Smooth muscle cell (in vitro differentiated cells): ENCODE results near the gene FAM53B. TPM values are rescaled to one million over a fixed set of nuclear protein-coding genes. Genes with fewer than 3 reads are reported as not detected.

Source experiments
- DNase-seq: peaks from one replicate; lab custom pipeline; 2025; ENCODE audit not compliant: unreplicated experiment; lab: John Stamatoyannopoulos, UW
- H2AFZ ChIP-seq: fragments of 200-600 bp; sonication (generic); 2 replicates; pipeline ENCODE4 v1.6.0; 2016; ENCODE audit warnings: antibody characterized with exemption, low read depth, mild to moderate bottlenecking
- H3F3A ChIP-seq: fragments of 200-600 bp; sonication (generic); 2 replicates; pipeline ENCODE4 v1.6.0; 2017; ENCODE audit warnings: antibody characterized with exemption, low read depth
- H3K27ac ChIP-seq: fragments of 200-600 bp; sonication (generic); 2 replicates; pipeline ENCODE4 v1.5.1; 2016; ENCODE audit warnings: low read depth, mild to moderate bottlenecking
- H3K27me3 ChIP-seq: fragments of 200-600 bp; sonication (generic); 2 replicates; pipeline ENCODE4 v1.6.1; 2016; ENCODE audit warnings: low read depth, mild to moderate bottlenecking
- H3K36me3 ChIP-seq: fragments of 200-600 bp; sonication (generic); 2 replicates; pipeline ENCODE4 v1.5.1; 2016; ENCODE audit warnings: low read depth
- H3K4me1 ChIP-seq: fragments of 200-600 bp; sonication (generic); 2 replicates; pipeline ENCODE4 v1.5.1; 2016; ENCODE audit warnings: low read depth
- H3K4me2 ChIP-seq: fragments of 200-600 bp; sonication (generic); 2 replicates; pipeline ENCODE4 v1.6.0; 2016; ENCODE audit warnings: mild to moderate bottlenecking
- H3K4me3 ChIP-seq: fragments of 200-600 bp; sonication (generic); 2 replicates; pipeline ENCODE4 v1.5.1; 2016; ENCODE audit warnings: mild to moderate bottlenecking
- H3K79me2 ChIP-seq: fragments of 200-600 bp; sonication (generic); 2 replicates; pipeline ENCODE4 v1.6.0; 2016; ENCODE audit warnings: low read depth, mild to moderate bottlenecking
- H3K9ac ChIP-seq: fragments of 200-600 bp; sonication (generic); 2 replicates; pipeline ENCODE4 v1.6.0; 2016; ENCODE audit warnings: low read depth
- H3K9me3 ChIP-seq: fragments of 200-600 bp; sonication (generic); replicated peaks from 2 replicates; pipeline ENCODE4 v1.5.1; 2016; ENCODE audit warnings: low read depth
- H4K20me1 ChIP-seq: fragments of 200-600 bp; sonication (generic); 2 replicates; pipeline ENCODE4 v1.6.0; 2016; ENCODE audit warnings: low read depth
- WGBS: methylation state at CpG from one replicate; pipeline ENCODE4 v1.1.7; 2016; ENCODE audit warnings: low lambda C conversion rate; 5-methylcytosine and 5-hydroxymethylcytosine counted together
- polyA plus RNA-seq: library from polyadenylated mRNA; unstranded; fragments of >200 nt; fragmentation: Nextera tagmentation; extraction: Ambion mirVana; gene quantifications from 2 replicates; pipeline ENCODE4 v1.2.1, GENCODE V29; 2016
- total RNA-seq: library from RNA; depleted of rRNA; stranded (reverse); fragments of >200 nt; gene quantifications from 2 replicates; pipeline ENCODE4 v1.2.3, GENCODE V29; 2014
- TF ChIP-seq, protein P1 (sequence below): fragments of 200-600 bp; sonication (generic); IDR thresholded peaks from 2 replicates; pipeline ENCODE4 v1.5.1; 2017; ENCODE audit warnings: borderline replicate concordance, mild to moderate bottlenecking, antibody characterized with exemption; ENCODE audit not compliant: insufficient read depth, poor library complexity, severe bottlenecking

The FAM53B gene
- total and polyA plus RNA-seq, 2 experiments from 2014 or later = 5.5 to 6.2 TPM

DNA sequence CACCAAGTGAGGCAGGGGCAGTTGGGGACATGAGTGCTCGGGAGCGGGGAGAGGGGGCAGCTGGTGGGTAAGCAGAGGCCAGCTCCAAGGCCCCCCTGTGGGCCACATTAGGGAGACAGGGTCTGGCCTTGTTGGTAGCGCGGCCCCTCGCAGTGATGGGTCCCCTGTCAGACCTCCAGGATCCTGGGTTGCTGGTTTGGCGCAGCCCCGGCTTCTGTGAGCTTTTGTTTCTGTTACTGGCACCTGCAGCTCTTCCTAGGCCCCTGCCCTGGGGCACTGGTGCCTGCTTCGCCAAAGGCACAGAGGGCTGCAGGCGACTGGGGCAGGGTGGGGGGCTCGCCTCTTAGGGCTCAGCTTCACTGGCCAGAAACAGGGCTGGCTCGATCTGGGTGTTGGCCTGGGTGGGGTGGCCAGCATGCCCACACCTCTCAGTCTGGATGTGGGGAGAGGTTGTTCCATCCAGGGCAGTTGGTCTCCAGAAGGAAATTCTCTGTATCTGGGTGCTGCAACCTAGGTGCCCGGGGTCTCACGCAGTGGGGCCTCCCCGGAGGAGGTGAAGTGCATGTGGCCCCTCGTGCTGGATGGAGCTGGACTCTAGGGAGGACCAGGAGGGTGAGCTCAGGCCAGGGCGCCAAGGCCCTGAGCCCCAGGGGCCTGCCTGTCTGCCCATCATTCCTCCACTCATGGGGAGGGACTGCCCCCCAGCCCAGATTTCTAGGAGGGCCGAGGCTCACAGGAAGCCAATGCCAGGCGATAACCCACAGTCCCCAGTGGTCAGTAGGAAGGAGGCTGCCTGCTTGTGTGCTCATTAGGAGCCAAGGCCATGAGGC lies 143.9 kb downstream of the FAM53B start:
- DNase-seq = no peak
- no peak overlapping the region for H3K9ac ChIP-seq
- TF ChIP-seq, protein P1, sequence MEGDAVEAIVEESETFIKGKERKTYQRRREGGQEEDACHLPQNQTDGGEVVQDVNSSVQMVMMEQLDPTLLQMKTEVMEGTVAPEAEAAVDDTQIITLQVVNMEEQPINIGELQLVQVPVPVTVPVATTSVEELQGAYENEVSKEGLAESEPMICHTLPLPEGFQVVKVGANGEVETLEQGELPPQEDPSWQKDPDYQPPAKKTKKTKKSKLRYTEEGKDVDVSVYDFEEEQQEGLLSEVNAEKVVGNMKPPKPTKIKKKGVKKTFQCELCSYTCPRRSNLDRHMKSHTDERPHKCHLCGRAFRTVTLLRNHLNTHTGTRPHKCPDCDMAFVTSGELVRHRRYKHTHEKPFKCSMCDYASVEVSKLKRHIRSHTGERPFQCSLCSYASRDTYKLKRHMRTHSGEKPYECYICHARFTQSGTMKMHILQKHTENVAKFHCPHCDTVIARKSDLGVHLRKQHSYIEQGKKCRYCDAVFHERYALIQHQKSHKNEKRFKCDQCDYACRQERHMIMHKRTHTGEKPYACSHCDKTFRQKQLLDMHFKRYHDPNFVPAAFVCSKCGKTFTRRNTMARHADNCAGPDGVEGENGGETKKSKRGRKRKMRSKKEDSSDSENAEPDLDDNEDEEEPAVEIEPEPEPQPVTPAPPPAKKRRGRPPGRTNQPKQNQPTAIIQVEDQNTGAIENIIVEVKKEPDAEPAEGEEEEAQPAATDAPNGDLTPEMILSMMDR = no peak
- H3K36me3 ChIP-seq = no peaks in the 10 kb centered on the region
- WGBS = 93% methylated on average over 18 of the region's 18 CpGs
- no peaks in the 10 kb centered on the region for H3K4me1 ChIP-seq
- H3F3A ChIP-seq = no peaks in the 10 kb centered on the region
- no peaks in the 10 kb centered on the region for H3K9me3 ChIP-seq
- no peaks in the 10 kb centered on the region for H4K20me1 ChIP-seq
- H3K4me2 ChIP-seq = no peak overlapping the region
- no peak overlapping the region for H2AFZ ChIP-seq
- no peaks in the 10 kb centered on the region for H3K27me3 ChIP-seq
- no peaks in the 10 kb centered on the region for H3K79me2 ChIP-seq
- H3K4me3 ChIP-seq = no peak overlapping the region
- H3K27ac ChIP-seq = no peak overlapping the region

DNA sequence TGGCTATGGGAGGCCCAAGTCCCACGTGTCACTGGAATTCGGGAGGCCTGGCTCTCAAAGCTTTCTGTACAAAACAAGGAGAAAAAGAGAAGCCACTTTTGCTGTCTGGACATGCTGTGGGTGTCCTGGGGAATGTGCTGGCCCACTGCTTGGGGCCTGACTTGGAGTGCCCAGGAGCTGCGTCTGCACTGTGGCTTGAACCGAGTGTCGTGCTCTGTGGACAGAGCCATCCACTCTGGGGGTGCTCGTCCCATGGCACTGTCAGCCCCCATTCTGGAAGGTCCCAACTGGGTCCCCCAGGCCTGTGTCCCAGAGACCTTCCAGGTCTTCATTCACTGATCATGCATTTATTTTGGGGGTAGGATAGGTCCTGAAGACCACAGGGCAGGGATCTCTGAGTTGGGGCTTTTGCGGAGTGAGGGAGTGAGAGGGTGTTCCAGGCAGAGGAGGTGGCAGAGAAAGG lies 144.6 kb downstream of the FAM53B start:
- no peak for DNase-seq
- H3F3A ChIP-seq = no peaks in the 10 kb centered on the region
- no peaks in the 10 kb centered on the region for H3K27me3 ChIP-seq
- H3K9me3 ChIP-seq = no peaks in the 10 kb centered on the region
- no peaks in the 10 kb centered on the region for H3K4me1 ChIP-seq
- H2AFZ ChIP-seq = no peak overlapping the region
- H4K20me1 ChIP-seq = no peaks in the 10 kb centered on the region
- TF ChIP-seq, protein P1 = no peak
- H3K4me3 ChIP-seq = no peak overlapping the region
- no peak overlapping the region for H3K9ac ChIP-seq
- H3K79me2 ChIP-seq = no peaks in the 10 kb centered on the region
- no peak overlapping the region for H3K27ac ChIP-seq
- 88% methylated on average over 7 of the region's 7 CpGs for WGBS
- no peak overlapping the region for H3K4me2 ChIP-seq
- H3K36me3 ChIP-seq = no peaks in the 10 kb centered on the region

DNA sequence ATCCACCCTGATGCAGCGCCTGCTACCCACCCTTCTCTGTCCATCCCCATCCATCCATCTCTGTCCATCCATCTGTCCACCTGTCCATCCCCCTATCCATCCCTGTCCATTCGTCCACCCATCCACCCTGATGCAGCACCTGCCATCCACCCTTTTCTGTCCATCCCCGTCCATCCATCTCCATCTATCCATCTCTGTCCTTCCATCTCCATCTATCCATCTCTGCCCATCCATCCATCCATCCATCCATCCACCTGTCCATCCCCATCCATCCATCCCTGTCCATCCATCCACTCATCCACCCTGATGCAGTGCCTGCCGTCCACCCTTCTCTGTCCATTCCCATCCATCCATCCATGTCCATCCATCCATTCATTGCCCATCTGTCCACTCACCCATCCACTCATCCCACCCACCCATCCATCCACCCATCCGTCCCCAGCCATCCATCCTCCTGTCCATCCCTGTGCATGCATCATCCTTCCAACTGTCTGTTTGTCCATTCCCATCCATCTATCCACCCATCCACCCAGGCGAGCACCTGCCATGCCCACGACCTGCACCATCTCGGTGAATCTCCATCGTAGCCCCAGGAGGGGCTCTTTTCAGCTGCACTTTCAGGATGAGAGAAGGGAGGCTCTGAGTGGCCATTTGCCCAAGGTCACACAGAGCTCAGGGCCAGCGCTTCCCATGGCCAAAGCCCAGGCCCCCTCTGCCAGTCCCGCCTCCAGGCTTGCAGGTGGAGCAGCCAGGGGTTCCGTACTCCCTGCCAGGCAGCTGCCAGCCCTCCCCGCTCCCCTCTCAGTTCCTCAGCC lies 145.2 kb downstream of the FAM53B start:
- TF ChIP-seq, protein P1 = no peak
- H3K4me1 ChIP-seq = no peaks in the 10 kb centered on the region
- no peaks in the 10 kb centered on the region for H3K9me3 ChIP-seq
- no peaks in the 10 kb centered on the region for H3K79me2 ChIP-seq
- no peak overlapping the region for H3K4me3 ChIP-seq
- H3K27ac ChIP-seq = no peak overlapping the region
- no peaks in the 10 kb centered on the region for H3K27me3 ChIP-seq
- no peaks in the 10 kb centered on the region for H3F3A ChIP-seq
- no peak for DNase-seq
- no peak overlapping the region for H2AFZ ChIP-seq
- WGBS = 92% methylated on average over 13 of the region's 13 CpGs
- H3K9ac ChIP-seq = no peak overlapping the region
- no peaks in the 10 kb centered on the region for H3K36me3 ChIP-seq
- no peaks in the 10 kb centered on the region for H4K20me1 ChIP-seq
- no peak overlapping the region for H3K4me2 ChIP-seq
